ENCODE data around the gene CD14.

Gene CD14

GRCh38 chr5:140664359-140665119 lies 31.6 kb upstream of the CD14 start, which contains the start of gene WDR55 (continued):
- TF ChIP-seq FEZF1 (tag by site-specific recombination; IDR thresholded peaks at IDR 0.05) (peak; percentile 9; the same call in 1 of the 2 replicates), BCL11A (tag by site-specific recombination; IDR thresholded peaks at IDR 0.05; ENCODE audit: low read depth) (peak; percentile 60; the same call in 1 of the 2 replicates), ZBTB17 (tag by site-specific recombination; IDR thresholded peaks at IDR 0.05) (peak; percentile 98), ZNF391 (tag by site-specific recombination; IDR thresholded peaks at IDR 0.05; ENCODE audit: borderline replicate concordance, low read depth) (peak; percentile 33; the same call in 1 of the 2 replicates), ZXDB (tag by site-specific recombination; IDR thresholded peaks at IDR 0.05) (peak; percentile 62; the same call in 1 of the 2 replicates), EGR2 (tag by site-specific recombination; IDR thresholded peaks at IDR 0.05; ENCODE audit: low read depth) (peak; percentile 73), ZNF785 (tag by site-specific recombination; IDR thresholded peaks at IDR 0.05) (0 out of 2 replicates have a peak, but pooled peaks have one; percentile 25), ZNF843 (tag by site-specific recombination; IDR thresholded peaks at IDR 0.05) (peak; percentile 57), ZFP41 (tag by site-specific recombination; IDR thresholded peaks at IDR 0.05; ENCODE audit: borderline replicate concordance) (no peak), ZNF626 (tag by site-specific recombination; IDR thresholded peaks at IDR 0.05) (no peak), ZNF16 (tag by site-specific recombination; IDR thresholded peaks at IDR 0.05; ENCODE audit: low read depth) (no peak), ZNF366 (tag by site-specific recombination; conservative IDR thresholded peaks at IDR 0.05) (peak; percentile 91), ZNF510 (tag by site-specific recombination; IDR thresholded peaks at IDR 0.05; ENCODE audit: insufficient replicate concordance) (no peak), ZBTB11 (tag by site-specific recombination; conservative IDR thresholded peaks at IDR 0.05; ENCODE audit: low read depth) (peak; percentile 98), ZNF521 (tag by site-specific recombination; IDR thresholded peaks at IDR 0.05) (no peak), ZNF335 (tag by site-specific recombination; conservative IDR thresholded peaks at IDR 0.05) (peak; percentile 57), ZNF488 (tag by site-specific recombination; IDR thresholded peaks at IDR 0.05) (no peak), ZNF48 (tag by site-specific recombination; IDR thresholded peaks at IDR 0.05) (no peak), KLF7 (tag by site-specific recombination; IDR thresholded peaks at IDR 0.05; ENCODE audit: borderline replicate concordance) (no peak), ZBTB20 (tag by site-specific recombination; IDR thresholded peaks at IDR 0.05) (0 out of 2 replicates have a peak, but pooled peaks have one; percentile 11), KLF10 (tag by site-specific recombination; IDR thresholded peaks at IDR 0.05) (peak; percentile 81), ZEB2 (tag by site-specific recombination; IDR thresholded peaks at IDR 0.05) (peak; percentile 91), ZNF169 (tag by site-specific recombination; IDR thresholded peaks at IDR 0.05) (no peak), GLI2 (tag by site-specific recombination; IDR thresholded peaks at IDR 0.05; ENCODE audit: borderline replicate concordance, low read depth) (no peak), ZNF664 (tag by site-specific recombination; IDR thresholded peaks at IDR 0.05) (no peak), ZNF571 (tag by site-specific recombination; IDR thresholded peaks at IDR 0.05) (no peak), ZNF211 (tag by site-specific recombination; IDR thresholded peaks at IDR 0.05; ENCODE audit: low read depth) (no peak), PRDM10 (tag by site-specific recombination; IDR thresholded peaks at IDR 0.05) (peak; percentile 89), HIC1 (tag by site-specific recombination; IDR thresholded peaks at IDR 0.05) (peak; percentile 93), ZNF560 (tag by site-specific recombination; IDR thresholded peaks at IDR 0.05; ENCODE audit: borderline replicate concordance) (no peak)

Measured in HEK293 (cell line).